HCT116 (cell line): ENCODE data around the gene NUMA1. TPM values are rescaled to one million over a fixed set of nuclear protein-coding genes. Genes with fewer than 3 reads are reported as not detected.

ENCODE experiments used
- ATF3 ChIP-seq: IDR thresholded peaks from 2 replicates; pipeline ENCODE4 v1.6.1; 2012
- CBX3 ChIP-seq: IDR thresholded peaks from 2 replicates; pipeline ENCODE4 v1.6.1; 2012; ENCODE audit warnings: low read depth
- CEBPB ChIP-seq: IDR thresholded peaks from 2 replicates; pipeline ENCODE4 v1.6.1; 2012; ENCODE audit warnings: low read depth
- EZH2 ChIP-seq: fragments of 200-600 bp; sonication (generic); IDR thresholded peaks from 2 replicates; pipeline ENCODE4 v1.6.1; 2017; ENCODE audit warnings: antibody characterized with exemption, mixed run types
- EZH2phosphoT487 ChIP-seq: fragments of 200-600 bp; IDR thresholded peaks from 2 replicates; pipeline ENCODE4 v1.6.1; 2018; ENCODE audit warnings: antibody characterized with exemption, borderline replicate concordance
- FOSL1 ChIP-seq: IDR thresholded peaks from 2 replicates; pipeline ENCODE4 v1.6.1; 2012; ENCODE audit warnings: low read depth
- JUND ChIP-seq: IDR thresholded peaks from 2 replicates; pipeline ENCODE4 v1.6.1; 2012
- POLR2AphosphoS5 ChIP-seq: IDR thresholded peaks from 2 replicates; pipeline ENCODE4 v1.6.1; 2011; ENCODE audit warnings: mild to moderate bottlenecking, low read depth, low read length, moderate library complexity
- RAD21 ChIP-seq: IDR thresholded peaks from 2 replicates; pipeline ENCODE4 v1.6.1; 2012; ENCODE audit warnings: low read depth, mild to moderate bottlenecking
- REST ChIP-seq: IDR thresholded peaks from 2 replicates; pipeline ENCODE4 v1.6.1; 2012; ENCODE audit warnings: low read depth
- SIN3A ChIP-seq: IDR thresholded peaks from 2 replicates; pipeline ENCODE4 v1.6.1; 2012; ENCODE audit warnings: low read depth
- SRF ChIP-seq: IDR thresholded peaks from 2 replicates; pipeline ENCODE4 v1.6.1; 2012; ENCODE audit warnings: low read depth
- YY1 ChIP-seq: IDR thresholded peaks from 2 replicates; pipeline ENCODE4 v1.6.1; 2011; ENCODE audit warnings: low read length, low read depth, moderate library complexity, mild to moderate bottlenecking; ENCODE audit not compliant: insufficient replicate concordance; ENCODE audit errors: extremely low read depth
- ZBTB33 ChIP-seq: IDR thresholded peaks from 2 replicates; pipeline ENCODE4 v1.6.1; 2011; ENCODE audit warnings: mild to moderate bottlenecking, low read length, moderate library complexity; ENCODE audit not compliant: insufficient replicate concordance; ENCODE audit errors: extremely low read depth
- ZFX ChIP-seq: fragments of 450-650 bp; IDR thresholded peaks from 2 replicates; pipeline ENCODE4 v1.6.1; 2017
- ZNF274 ChIP-seq: fragments of 200-500 bp; sonication (Bioruptor generic); IDR thresholded peaks from 2 replicates; pipeline ENCODE4 v1.6.1; 2014; ENCODE audit warnings: mild to moderate bottlenecking, low read depth, low read length, inconsistent platforms
- total RNA-seq: library from RNA; stranded (reverse); gene quantifications from one replicate; pipeline ENCODE4 v1.2.1, GENCODE V29; 2021; ENCODE audit not compliant: unreplicated experiment

Gene NUMA1
- total RNA-seq, 1 experiment from 2014 or later = 133 TPM

GRCh38 chr11:72072348-72072747, 8.0 kb downstream of the NUMA1 start (continued):
- TF ChIP-seq REST = no peak
- no peak for TF ChIP-seq ZFX
- peak; percentile 47; the same call in 1 of the 2 replicates for TF ChIP-seq SRF
- TF ChIP-seq POLR2AphosphoS5 = peak; percentile 45; the same call in 1 of the 2 replicates
- TF ChIP-seq SIN3A = peak; percentile 87
- no peak for TF ChIP-seq ATF3
- peak; percentile 77 for TF ChIP-seq JUND
- TF ChIP-seq ZBTB33 = no peak
- no peak for TF ChIP-seq EZH2phosphoT487
- peak; percentile 53; the same call in 1 of the 2 replicates for TF ChIP-seq FOSL1
- TF ChIP-seq ZNF274 = no peak
- TF ChIP-seq EZH2 = no peak
- peak; percentile 79 for TF ChIP-seq CEBPB
- TF ChIP-seq CBX3 = peak; percentile 79
- TF ChIP-seq YY1 = no peak
- TF ChIP-seq RAD21 = 0 out of 2 replicates have a peak, but pooled peaks have one; percentile 13
